ENCODE results near the gene ZFYVE21. TPM values are rescaled to one million over a fixed set of nuclear protein-coding genes. Genes with fewer than 3 reads are reported as not detected.

The ZFYVE21 gene
- total RNA-seq, 4 donors from 2014 or later = 168 to 190 (median 177) TPM

GRCh38 chr14:103703433-103704385 is 11.9 kb upstream of the ZFYVE21 start:
- H3K36me3 ChIP-seq = peaks cover 74% of the 10 kb centered on the region

GRCh38 chr14:103704708-103705107 is 10.9 kb upstream of the ZFYVE21 start:
- 83% methylated on average over 13 of the region's 13 CpGs for WGBS
- no peak overlapping the region for H3K4me3 ChIP-seq
- H3K36me3 ChIP-seq = peaks cover 65% of the 10 kb centered on the region
- H3K27me3 ChIP-seq = no peaks in the 10 kb centered on the region
- peaks cover 41% of the 10 kb centered on the region for H3K4me1 ChIP-seq
- H3K9me3 ChIP-seq = no peaks in the 10 kb centered on the region
- TF ChIP-seq POLR2AphosphoS5 (IDR thresholded peaks at IDR 0.05) (no peak), EP300 (IDR thresholded peaks at IDR 0.05) (no peak), CTCF (IDR thresholded peaks at IDR 0.05) (no peak), POLR2A (IDR thresholded peaks at IDR 0.05) (no peak)
- DNase-seq (ENCODE audit: low spot score in 2 of 2) = no peak
- peak overlapping the region; percentile 7 for H3K27ac ChIP-seq

More at GRCh38 chr14:103703433-103704385, 11.9 kb upstream of the ZFYVE21 start:
- 74% methylated on average over 19 of the region's 24 CpGs for WGBS
- no peak overlapping the region for H3K4me3 ChIP-seq
- no peaks in the 10 kb centered on the region for H3K9me3 ChIP-seq
- no peak overlapping the region for H3K27ac ChIP-seq
- no peaks in the 10 kb centered on the region for H3K27me3 ChIP-seq
- TF ChIP-seq EP300 (IDR thresholded peaks at IDR 0.05) = no peak
- no peak for TF ChIP-seq CTCF (IDR thresholded peaks at IDR 0.05)
- no peak for TF ChIP-seq POLR2AphosphoS5 (IDR thresholded peaks at IDR 0.05)
- no peak for TF ChIP-seq POLR2A (IDR thresholded peaks at IDR 0.05)
- peak in 1 of 2 donors; percentile 59 for DNase-seq (ENCODE audit: low spot score in 2 of 2)
- H3K4me1 ChIP-seq = peaks cover 41% of the 10 kb centered on the region

GRCh38 chr14:103705118-103705503 is 10.5 kb upstream of the ZFYVE21 start:
- no peaks in the 10 kb centered on the region for H3K9me3 ChIP-seq
- H3K4me3 ChIP-seq = no peak overlapping the region
- WGBS = 83% methylated on average over 8 of the region's 15 CpGs
- H3K36me3 ChIP-seq = peaks cover 60% of the 10 kb centered on the region
- peak overlapping the region; percentile 7 for H3K27ac ChIP-seq
- no peak for DNase-seq (ENCODE audit: low spot score in 2 of 2)
- no peak for TF ChIP-seq EP300 (IDR thresholded peaks at IDR 0.05)
- TF ChIP-seq POLR2AphosphoS5 (IDR thresholded peaks at IDR 0.05) = no peak
- TF ChIP-seq POLR2A (IDR thresholded peaks at IDR 0.05) = no peak
- TF ChIP-seq CTCF (IDR thresholded peaks at IDR 0.05) = no peak
- peaks cover 41% of the 10 kb centered on the region for H3K4me1 ChIP-seq
- no peaks in the 10 kb centered on the region for H3K27me3 ChIP-seq

GRCh38 chr14:103705504-103706284 is 9.9 kb upstream of the ZFYVE21 start:
- no peak overlapping the region for H3K4me3 ChIP-seq
- H3K36me3 ChIP-seq = peaks cover 58% of the 10 kb centered on the region
- peaks cover 46% of the 10 kb centered on the region for H3K4me1 ChIP-seq
- no peak for TF ChIP-seq EP300 (IDR thresholded peaks at IDR 0.05)
- TF ChIP-seq CTCF (IDR thresholded peaks at IDR 0.05) = no peak
- no peak for TF ChIP-seq POLR2A (IDR thresholded peaks at IDR 0.05)
- no peak for TF ChIP-seq POLR2AphosphoS5 (IDR thresholded peaks at IDR 0.05)
- H3K9me3 ChIP-seq = no peaks in the 10 kb centered on the region
- H3K27me3 ChIP-seq = no peaks in the 10 kb centered on the region
- 78% methylated on average over 15 of the region's 28 CpGs for WGBS
- peak in 1 of 2 donors; percentile 53 for DNase-seq (ENCODE audit: low spot score in 2 of 2)
- H3K27ac ChIP-seq = peak overlapping the region; percentile 7
